ACHN (cell line): ENCODE data around the gene SLC25A17.
"Not testable (repeated sequence)": the region's sequence is repeated elsewhere in the genome, so short reads cannot be mapped to it uniquely, and the experiment has no call there.

ENCODE experiments used
- DNase-seq: peaks from one replicate; pipeline ENCODE4 v3.0.0-alpha.2; 2015
- in situ Hi-C: cut with HindIII; loops from 2 replicates; pipeline ENCODE4 v1.10.0; 2017; ENCODE audit warnings: low sequenced_read_pairs, low pct_ligation_motif_present, low pct_unique_long_range_greater_than_20kb

SLC25A17 gene

GRCh38 chr22:40768206-40768605 is 50.9 kb downstream of the SLC25A17 start:
- no peak for DNase-seq
- in situ Hi-C loops: no loop called here

DNA sequence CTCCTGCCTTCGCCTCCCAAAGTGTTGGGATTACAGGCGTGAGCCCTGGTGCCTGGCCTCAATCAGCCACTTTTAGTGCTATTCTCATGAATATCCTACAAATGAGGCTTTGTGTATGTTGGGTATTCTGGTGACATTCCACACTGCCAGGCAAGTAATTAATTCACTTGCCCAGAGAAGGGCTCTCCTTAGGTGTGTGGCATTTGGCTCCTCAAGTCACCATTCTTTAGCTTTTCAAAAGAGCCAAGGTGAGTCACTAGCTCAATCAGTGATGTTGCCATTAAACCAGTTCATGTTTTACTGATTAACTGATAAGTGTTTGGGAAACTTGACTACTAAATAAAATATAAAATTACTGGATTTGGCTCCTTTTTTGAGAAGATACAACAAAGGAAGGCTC is 52.2 kb downstream of the SLC25A17 start:
- in situ Hi-C loops: no loop called here
- DNase-seq: no peak

- DNase-seq: no peak
- in situ Hi-C loops: no loop called here
Observed at GRCh38 chr22:40764763-40765441, 54.2 kb downstream of the SLC25A17 start.

DNA sequence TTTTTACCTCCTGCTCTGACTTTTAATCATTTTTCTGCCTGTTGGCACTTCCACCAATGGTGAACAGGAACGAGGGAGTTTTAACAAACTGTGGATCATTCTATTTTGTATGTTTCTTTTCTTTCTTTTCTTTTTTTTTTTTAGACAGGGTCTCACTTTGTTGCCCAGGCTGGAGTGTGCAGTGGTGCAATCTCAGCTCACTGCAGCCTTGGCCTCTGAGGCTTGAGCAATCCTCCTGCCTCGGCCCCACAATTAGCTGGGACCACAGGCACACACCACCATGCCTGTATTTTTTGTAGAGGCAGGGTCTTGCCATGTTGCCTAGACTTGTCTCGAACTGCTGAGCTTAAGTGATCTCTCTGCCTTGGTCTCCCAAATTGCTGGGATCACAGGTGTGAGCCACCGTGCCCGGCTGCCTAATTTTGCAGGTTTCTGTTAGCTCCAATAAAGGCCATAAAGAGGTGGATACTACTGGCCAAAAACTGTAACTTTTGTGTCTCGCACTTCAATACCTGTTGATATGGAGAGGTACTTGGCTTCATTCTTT is 59.8 kb downstream of the SLC25A17 start:
- no peak for DNase-seq
- in situ Hi-C loops: no loop called here

DNA sequence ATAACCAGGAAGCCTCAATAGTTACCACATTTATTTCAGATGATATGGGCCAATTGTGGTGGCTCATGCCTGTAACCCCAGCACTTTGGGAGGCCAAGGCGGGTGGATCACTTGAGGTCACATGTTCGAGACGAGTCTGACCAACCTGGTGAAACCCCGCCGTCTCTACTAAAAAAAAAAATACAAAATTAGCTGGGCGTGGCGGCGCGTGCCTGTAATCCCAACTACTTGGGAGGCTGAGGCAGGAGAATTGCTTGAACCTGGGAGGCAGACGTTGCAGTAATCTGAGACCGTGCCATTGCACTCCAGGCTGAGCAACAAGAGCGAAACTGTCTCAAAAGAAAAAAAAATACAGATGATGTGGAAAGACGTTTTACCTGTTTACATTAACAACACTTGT is 60.3 kb downstream of the SLC25A17 start:
- in situ Hi-C loops: not testable (repeated sequence)

DNA sequence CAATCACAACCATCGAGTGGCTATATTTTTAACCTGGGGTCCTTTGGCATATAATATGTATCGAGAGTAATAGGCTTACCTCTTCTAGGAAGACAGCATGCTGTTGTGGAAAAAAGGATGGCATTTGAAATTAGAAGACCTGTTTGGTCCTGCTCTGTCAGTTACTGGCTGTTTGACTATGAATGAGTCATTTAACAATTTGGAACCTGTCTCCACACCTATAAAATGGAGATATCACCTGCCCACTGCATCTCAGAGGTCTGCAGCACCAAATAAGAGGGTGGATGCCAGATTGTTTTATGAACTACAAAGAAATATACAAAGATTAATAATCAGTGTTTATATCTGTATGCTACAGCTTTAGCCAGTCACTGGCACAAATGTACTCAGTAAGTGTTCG is 60.8 kb downstream of the SLC25A17 start:
- no peak for DNase-seq
- in situ Hi-C loops: no loop called here

More for the DNA sequence above, 60.3 kb downstream of the SLC25A17 start:
- not testable (repeated sequence) for DNase-seq

DNA sequence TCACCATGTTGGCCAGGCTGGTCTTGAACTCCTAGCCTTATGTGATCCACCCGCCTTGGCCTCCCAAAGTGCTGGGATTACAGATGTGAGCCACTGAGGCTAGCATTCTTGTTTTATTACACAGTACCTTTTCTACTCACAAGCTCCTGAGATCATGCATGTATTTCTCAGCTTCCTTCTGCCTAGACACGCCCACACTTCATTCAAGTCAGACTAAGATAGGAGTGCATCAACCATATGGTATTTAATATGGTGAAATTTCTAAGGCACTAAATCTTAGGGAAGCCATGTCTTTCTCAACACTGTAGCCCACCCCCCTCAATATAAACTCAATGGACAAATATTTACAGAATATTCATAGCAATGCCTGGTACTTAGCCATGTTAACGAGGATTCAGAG is 62.1 kb downstream of the SLC25A17 start:
- DNase-seq: no peak
- in situ Hi-C loops: no loop called here

- in situ Hi-C loops: no loop called here
Observed at GRCh38 chr22:40753114-40753513, 66.0 kb downstream of the SLC25A17 start.

GRCh38 chr22:40751250-40751649 is 67.9 kb downstream of the SLC25A17 start:
- in situ Hi-C loops: no loop called here

More at GRCh38 chr22:40753114-40753513, 66.0 kb downstream of the SLC25A17 start:
- no peak for DNase-seq

DNA sequence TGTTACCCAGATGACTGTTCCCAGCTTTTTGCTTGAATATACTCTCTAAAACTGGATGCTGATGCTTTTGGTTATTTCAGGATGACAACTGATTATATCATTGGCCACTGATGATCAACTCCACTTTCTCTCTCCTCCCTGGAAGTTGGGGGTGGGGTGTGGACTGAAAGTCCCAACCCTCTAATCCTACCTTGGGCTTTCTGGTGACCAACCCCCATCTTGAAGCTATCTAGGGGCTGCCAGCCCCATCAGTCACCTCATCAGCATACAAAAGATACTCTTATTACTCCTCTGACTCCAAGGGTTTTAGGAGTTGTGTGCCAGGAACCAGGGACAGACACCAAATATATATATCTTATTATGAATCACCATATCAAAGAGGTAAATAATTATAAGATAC is 69.3 kb downstream of the SLC25A17 start:
- DNase-seq: no peak
- in situ Hi-C loops: no loop called here

More at GRCh38 chr22:40751250-40751649, 67.9 kb downstream of the SLC25A17 start:
- DNase-seq: no peak

GRCh38 chr22:40748388-40749355 is 70.5 kb downstream of the SLC25A17 start:
- in situ Hi-C loops: no loop called here
- no peak for DNase-seq

GRCh38 chr22:40747361-40747760 is 71.8 kb downstream of the SLC25A17 start:
- in situ Hi-C loops: no loop called here
- DNase-seq: no peak

DNA sequence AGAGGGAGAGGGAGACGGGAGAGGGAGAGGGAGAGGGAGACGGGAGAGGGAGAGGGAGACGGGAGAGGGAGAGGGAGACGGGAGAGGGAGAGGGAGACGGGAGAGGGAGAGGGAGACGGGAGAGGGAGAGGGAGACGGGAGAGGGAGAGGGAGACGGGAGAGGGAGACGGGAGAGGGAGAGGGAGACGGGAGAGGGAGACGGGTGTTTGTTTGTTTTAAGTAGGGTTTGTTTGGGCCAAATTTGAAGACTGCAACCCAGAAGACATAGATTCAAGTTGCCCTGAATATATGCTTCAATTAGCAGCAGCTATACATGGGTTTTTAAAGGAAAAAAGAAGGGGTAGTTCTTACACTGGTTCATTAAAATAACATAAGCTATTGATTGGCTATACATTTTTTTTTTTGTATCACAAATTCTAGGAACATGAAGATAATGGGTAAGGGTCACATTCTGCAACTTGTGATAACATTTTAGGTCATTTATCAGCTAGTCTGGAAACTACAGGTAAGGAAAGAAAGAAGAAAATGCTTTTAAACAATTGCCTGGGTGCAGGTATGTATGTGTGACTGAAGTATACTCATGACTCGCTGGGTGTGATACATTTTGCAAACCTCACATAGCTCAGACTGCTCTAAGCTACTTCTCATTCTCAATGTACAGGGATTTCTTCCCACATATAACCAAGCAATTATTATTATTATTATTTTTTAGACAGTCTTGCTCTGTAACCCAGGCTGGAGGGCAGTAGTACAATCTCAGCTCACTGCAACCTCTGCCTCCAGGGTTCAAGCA is 72.5 kb downstream of the SLC25A17 start:
- DNase-seq: no peak
- in situ Hi-C loops: no loop called here

DNA sequence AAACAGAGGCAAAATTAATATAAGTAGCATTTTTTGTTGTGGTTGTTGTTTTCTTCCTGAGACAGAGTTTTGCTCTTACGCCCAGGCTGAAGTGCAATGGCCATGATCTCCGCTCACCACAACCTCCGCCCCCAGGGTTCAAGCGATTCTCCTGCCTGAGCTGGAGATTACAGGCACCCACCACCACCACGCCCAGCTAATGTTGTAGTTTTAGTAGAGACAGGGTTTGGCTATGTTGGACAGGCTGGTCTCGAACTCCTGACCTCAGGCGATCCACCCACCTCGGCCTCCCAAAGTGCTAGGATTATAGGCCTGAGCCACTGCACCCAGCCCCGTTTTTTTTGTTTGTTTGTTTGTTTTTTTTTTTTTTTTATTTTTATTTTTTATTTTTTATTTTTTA is 75.4 kb downstream of the SLC25A17 start:
- no peak for DNase-seq
- in situ Hi-C loops: no loop called here

DNA sequence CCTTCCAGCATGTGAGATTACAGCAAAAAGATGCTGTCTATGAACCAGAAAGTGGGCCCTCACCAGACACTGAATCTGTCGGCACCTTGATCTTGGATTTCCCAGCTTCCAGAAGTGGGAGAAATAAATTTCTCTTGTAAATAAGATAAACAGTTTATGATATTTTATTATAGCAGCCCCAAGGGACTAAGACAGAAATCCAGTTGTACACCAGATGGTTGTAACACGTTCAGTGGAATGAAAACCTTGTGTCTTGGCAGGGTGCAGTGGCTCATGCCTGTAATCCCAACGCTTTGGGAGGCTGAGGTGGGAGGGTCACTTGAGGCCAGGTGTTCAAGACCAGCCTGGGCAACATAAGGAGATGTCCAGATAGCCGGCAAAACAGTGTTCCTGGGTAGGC is 78.0 kb downstream of the SLC25A17 start:
- in situ Hi-C loops: no loop called here
- no peak for DNase-seq

- DNase-seq: no peak
- in situ Hi-C loops: no loop called here
Observed at GRCh38 chr22:40739721-40740120, 79.4 kb downstream of the SLC25A17 start.

DNA sequence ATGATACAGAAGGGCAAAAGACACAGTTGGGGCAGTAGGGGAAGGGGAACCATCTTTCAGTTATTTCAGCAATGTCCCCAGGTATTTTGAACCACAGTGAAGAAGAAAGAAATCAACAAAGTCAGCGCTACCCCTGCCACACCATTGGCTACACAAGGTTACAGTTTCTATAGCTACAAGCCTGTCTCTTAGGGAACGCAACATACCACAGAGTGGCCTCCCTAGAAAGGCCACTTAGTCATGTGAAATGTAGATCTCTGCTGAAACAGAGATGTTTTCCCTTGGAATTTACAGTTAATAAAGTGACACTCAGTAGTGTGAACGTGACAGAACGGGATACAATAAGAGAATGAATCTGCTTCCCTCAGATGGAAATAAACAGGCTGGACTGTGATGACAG is 85.2 kb downstream of the SLC25A17 start:
- no peak for DNase-seq
- in situ Hi-C loops: no loop called here

DNA sequence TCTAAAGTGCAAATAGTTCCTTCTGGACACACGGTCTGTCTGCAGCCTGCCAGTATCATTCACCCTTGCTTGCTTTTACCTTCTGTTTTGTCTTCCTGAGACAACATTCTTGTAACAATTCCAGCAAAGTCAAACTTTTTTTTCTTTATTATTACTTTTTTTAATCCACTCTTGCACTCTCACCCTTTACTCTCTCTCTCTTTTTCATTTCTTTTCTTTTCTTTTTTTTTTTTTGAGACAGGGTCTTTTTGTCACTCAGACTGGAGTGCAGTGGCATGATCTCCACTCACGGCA is 86.2 kb downstream of the SLC25A17 start:
- in situ Hi-C loops: no loop called here
- no peak for DNase-seq

DNA sequence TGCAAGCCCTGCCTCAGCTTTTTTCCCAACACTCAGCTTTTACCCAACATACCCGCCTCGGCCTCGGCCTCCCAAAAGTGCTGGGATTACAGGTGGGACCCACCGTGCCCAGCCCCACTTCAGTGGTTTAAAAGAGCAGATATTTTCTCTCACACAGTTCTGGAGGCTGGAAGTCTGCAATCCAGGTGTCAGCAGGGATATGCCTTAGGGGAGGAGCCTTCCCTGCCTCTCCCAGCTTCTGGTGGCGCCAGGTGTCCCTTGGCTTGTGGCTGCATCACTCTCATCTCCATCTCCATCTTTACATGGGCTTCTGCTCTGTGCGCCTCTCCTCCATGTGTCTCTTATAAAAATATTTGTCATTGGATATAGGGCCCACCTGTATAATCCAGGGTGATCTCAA is 89.9 kb downstream of the SLC25A17 start:
- no peak for DNase-seq
- in situ Hi-C loops: no loop called here
